Measurements from ENCODE around the gene KIF26A.

KIF26A gene

DNA sequence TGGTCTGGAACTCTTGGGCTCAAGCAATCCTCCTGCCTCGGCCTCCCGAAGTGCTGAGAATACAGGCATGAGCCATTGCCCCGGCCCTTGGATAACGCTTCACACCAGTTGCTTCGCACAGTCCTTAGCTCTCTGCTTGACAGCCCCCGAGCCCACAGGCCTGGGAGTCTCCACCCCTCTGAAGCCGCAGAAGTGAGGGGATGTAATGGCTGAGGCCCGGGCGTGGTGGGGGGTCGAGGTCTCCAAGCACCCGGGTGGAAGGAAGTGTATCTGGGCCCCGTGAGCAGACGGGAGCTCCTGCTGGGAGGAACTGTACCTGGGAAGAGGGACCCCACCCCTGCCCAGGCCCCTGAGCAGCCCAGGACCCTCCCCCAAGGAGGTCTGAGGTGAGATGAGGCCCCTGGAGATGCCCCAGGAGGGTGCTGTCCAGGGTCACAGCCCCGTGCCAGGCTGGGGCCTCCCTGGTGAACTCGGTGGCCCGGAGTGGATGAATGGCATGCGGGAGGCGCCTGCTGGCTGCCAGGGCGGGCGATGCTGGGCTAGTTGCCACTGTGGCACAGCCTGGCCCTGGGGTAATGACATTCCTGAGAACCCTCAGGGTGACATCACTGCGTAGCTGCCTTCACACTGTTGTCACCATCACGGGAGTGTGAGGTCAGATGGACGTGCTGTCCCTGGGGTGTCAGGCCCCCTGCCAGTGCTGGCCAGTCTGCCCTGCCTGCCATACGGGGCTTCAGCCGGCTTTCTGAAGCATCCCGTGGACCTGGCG, 48.9 kb downstream of the KIF26A start:
- CTCF ChIA-PET: no interaction called here
- POLR2A ChIA-PET (ENCODE audit: low non-redundant PET): no interaction called here
- H3K27ac ChIP-seq: no peak overlapping the region
- DNase-seq (ENCODE audit: low spot score): no peak
- TF ChIP-seq, protein P1, sequence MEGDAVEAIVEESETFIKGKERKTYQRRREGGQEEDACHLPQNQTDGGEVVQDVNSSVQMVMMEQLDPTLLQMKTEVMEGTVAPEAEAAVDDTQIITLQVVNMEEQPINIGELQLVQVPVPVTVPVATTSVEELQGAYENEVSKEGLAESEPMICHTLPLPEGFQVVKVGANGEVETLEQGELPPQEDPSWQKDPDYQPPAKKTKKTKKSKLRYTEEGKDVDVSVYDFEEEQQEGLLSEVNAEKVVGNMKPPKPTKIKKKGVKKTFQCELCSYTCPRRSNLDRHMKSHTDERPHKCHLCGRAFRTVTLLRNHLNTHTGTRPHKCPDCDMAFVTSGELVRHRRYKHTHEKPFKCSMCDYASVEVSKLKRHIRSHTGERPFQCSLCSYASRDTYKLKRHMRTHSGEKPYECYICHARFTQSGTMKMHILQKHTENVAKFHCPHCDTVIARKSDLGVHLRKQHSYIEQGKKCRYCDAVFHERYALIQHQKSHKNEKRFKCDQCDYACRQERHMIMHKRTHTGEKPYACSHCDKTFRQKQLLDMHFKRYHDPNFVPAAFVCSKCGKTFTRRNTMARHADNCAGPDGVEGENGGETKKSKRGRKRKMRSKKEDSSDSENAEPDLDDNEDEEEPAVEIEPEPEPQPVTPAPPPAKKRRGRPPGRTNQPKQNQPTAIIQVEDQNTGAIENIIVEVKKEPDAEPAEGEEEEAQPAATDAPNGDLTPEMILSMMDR (conservative IDR thresholded peaks at IDR 0.05; ENCODE audit: low read depth): no peak

DNA sequence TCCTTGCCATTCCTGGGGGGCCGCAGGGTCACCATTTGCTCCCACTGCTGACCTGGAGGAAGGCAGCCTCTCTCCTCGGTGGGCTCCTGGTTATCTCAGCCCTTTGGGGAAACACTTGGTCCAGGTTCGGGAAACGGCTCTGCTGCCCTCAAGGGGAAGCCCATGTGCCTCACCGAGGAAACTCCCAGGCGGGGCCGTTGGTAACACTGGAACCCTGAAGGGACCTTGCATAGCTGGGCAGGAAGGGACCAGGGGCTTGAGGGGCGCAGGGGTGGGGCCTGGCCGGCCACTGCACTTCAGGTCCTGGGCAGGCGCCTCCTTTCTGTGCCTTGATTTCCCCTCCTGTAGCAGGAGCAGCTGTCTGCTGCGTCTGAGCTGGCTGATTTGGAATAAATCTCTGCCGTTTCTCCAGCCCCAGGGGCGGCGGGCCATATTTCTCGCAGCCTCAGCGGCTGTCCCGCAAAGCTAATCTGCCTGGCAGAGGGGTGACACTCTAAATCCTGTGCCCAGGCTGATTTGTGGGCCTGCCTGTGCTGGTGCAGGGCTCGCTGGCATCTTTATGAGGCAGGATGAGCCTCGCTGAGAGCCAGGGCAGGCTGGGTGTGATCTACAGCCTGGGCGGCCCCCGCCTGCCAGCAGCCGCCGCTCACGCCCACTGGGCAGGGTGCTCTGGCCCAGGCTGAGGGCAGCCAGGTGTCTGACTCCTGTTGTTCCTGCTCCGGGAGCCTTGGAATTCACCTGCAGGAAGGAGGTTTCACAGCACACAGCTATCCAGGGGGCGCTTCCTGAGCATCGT, 49.7 kb downstream of the KIF26A start:
- TF ChIP-seq, protein P1 (conservative IDR thresholded peaks at IDR 0.05; ENCODE audit: low read depth): no peak
- POLR2A ChIA-PET (ENCODE audit: low non-redundant PET): no interaction called here
- peak overlapping the region; percentile 8; the same call in 1 of the 2 replicates for H3K27ac ChIP-seq
- CTCF ChIA-PET: interaction anchor here (0.6 to 0.7 kb wide), 3 partner anchors 11 to 110 kb away, joined by 3 to 4 read pairs (median 3); no protein-coding TSS in a partner anchor
- DNase-seq (ENCODE audit: low spot score): no peak

DNA sequence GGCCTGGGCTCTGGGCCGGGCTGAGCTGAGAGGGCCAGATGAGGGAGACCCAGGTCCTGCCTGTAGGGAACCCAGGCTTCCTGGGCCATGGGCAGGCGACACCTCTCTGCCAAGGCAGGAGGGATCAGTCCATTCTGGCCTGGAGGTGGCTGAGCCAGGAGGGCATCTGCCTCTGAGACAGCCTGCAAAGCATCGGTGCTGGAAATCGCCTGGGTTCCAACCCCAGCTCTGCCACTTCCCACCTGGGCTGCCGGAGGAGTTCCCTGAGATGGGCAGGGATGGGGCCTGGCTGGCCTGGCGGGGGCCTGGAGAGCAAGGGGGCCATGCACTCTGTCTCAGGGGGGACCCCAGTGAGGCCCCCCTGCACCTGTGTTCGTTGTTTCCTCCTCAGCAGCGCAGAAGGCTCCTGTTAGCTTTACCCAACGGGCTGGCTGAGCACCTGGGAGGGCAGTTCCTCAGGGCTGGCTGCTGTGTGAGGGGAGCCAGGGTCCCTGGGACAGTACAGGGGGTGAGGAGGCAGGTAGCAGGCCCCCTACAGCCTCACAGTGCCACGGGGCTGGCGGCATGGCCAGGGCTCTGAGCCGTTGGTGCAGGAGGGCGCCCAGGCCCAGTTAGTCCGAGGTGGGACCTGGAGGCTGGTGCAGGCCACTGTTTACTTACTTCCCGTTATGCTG, 50.5 kb downstream of the KIF26A start:
- ChIA-PET POLR2A (ENCODE audit: low non-redundant PET) (no interaction called here), CTCF (interaction anchor here (0.6 to 0.7 kb wide), 2 partner anchors 11 to 111 kb away, joined by 3 to 4 read pairs; no protein-coding TSS in a partner anchor)
- peak overlapping the region; percentile 8; the same call in 1 of the 2 replicates for H3K27ac ChIP-seq
- no peak for DNase-seq (ENCODE audit: low spot score)
- TF ChIP-seq, protein P1 (conservative IDR thresholded peaks at IDR 0.05; ENCODE audit: low read depth): no peak

GRCh38 chr14:104189629-104190335, 51.4 kb downstream of the KIF26A start:
- CTCF ChIA-PET: no interaction called here

GRCh38 chr14:104190396-104191000, 52.1 kb downstream of the KIF26A start:
- POLR2A ChIA-PET (ENCODE audit: low non-redundant PET): no interaction called here
- H3K27ac ChIP-seq: no peak overlapping the region
- TF ChIP-seq, protein P1 (conservative IDR thresholded peaks at IDR 0.05; ENCODE audit: low read depth): no peak
- no peak for DNase-seq (ENCODE audit: low spot score)
- CTCF ChIA-PET: no interaction called here

More at GRCh38 chr14:104189629-104190335, 51.4 kb downstream of the KIF26A start:
- TF ChIP-seq, protein P1 (conservative IDR thresholded peaks at IDR 0.05; ENCODE audit: low read depth): no peak
- H3K27ac ChIP-seq: no peak overlapping the region
- POLR2A ChIA-PET (ENCODE audit: low non-redundant PET): no interaction called here
- DNase-seq (ENCODE audit: low spot score): no peak

All from RWPE1 (cell line).